SK-N-SH (cell line): Measurements from ENCODE around the gene DENND6B. TPM values are rescaled to one million over a fixed set of nuclear protein-coding genes. Genes with fewer than 3 reads are reported as not detected.

Experiments
- CTCF ChIA-PET: fragments of 300-600, 350-600 bp; formaldehyde crosslinking; extraction: SDS; loops from one replicate; lab custom pipeline; 2021; lab: Yijun Ruan, JAX
- POLR2A ChIA-PET: fragments of 350-600 bp; sonication (Branson Sonifier 250); formaldehyde crosslinking; extraction: SDS; loops from one replicate; lab custom pipeline; 2020; ENCODE audit warnings: antibody characterized with exemption, inconsistent platforms; lab: Yijun Ruan, JAX
- DNase-seq: peaks from one replicate; pipeline ENCODE4 v3.0.0; 2012
- H2AFZ ChIP-seq: fragments of 200-600 bp; sonication (generic); 2 replicates; pipeline ENCODE4 v1.8.1; 2016; ENCODE audit warnings: antibody characterized with exemption, mild to moderate bottlenecking, low read depth
- H3F3A ChIP-seq: fragments of 200-600 bp; sonication (generic); replicated peaks from 2 replicates; pipeline ENCODE3; 2016; ENCODE audit warnings: antibody characterized with exemption, mild to moderate bottlenecking; ENCODE audit not compliant: insufficient read depth
- H3K27ac ChIP-seq, 2 experiments: fragments of 200-500 bp in 1 of 2; fragments of 200-600 bp in 1 of 2; sonication (Bioruptor generic) in 1 of 2; sonication (generic), shearing (Covaris generic) in 1 of 2; 2 replicates each; pipeline versions ENCODE4 v1.5.1 to v1.6.1; 2014 to 2016; ENCODE audit warnings: low read depth in 2 of 2, inconsistent platforms in 1 of 2, low read length in 1 of 2, mild to moderate bottlenecking in 1 of 2, mixed read lengths in 1 of 2
- H3K27me3 ChIP-seq: fragments of 200-600 bp; sonication (generic), shearing (Covaris generic); 2 replicates; pipeline ENCODE4 v1.6.1; 2016; ENCODE audit warnings: mixed run types; ENCODE audit not compliant: insufficient read depth
- H3K36me3 ChIP-seq, 2 experiments: fragments of 200-500 bp in 1 of 2; fragments of 200-600 bp in 1 of 2; sonication (Bioruptor generic) in 1 of 2; sonication (generic) in 1 of 2; replicated peaks in 1 of 2; 2 replicates each; pipeline versions ENCODE3 to v1.5.1; 2014 to 2016; ENCODE audit warnings: low read length in 1 of 2, mild to moderate bottlenecking in 1 of 2; ENCODE audit not compliant: insufficient read depth in 2 of 2, control insufficient read depth in 1 of 2
- H3K4me1 ChIP-seq, 2 experiments: fragments of 200-500 bp in 1 of 2; fragments of 200-600 bp in 1 of 2; sonication (Bioruptor generic) in 1 of 2; sonication (generic), shearing (Covaris generic) in 1 of 2; 2 replicates each; pipeline versions ENCODE4 v1.5.1 to v1.6.1; 2014 to 2016; ENCODE audit warnings: low read depth in 1 of 2, low read length in 1 of 2, mixed run types in 1 of 2; ENCODE audit not compliant: insufficient read depth in 2 of 2, control insufficient read depth in 1 of 2
- H3K4me2 ChIP-seq: fragments of 200-600 bp; sonication (generic), shearing (Covaris generic); 2 replicates; pipeline ENCODE4 v1.6.1; 2017; ENCODE audit warnings: mixed run types
- H3K4me3 ChIP-seq, 2 experiments: fragments of 200-500 bp in 1 of 2; fragments of 200-600 bp in 1 of 2; sonication (Bioruptor generic) in 1 of 2; sonication (generic), shearing (Covaris generic) in 1 of 2; 2 replicates each; pipeline versions ENCODE4 v1.5.1 to v1.8.1; 2014 to 2016; ENCODE audit warnings: low read depth in 2 of 2, inconsistent platforms in 1 of 2, low read length in 1 of 2, mild to moderate bottlenecking in 1 of 2, mixed read lengths in 1 of 2, moderate library complexity in 1 of 2
- H3K79me2 ChIP-seq: fragments of 200-600 bp; sonication (generic); 2 replicates; pipeline ENCODE4 v1.8.1; 2017; ENCODE audit warnings: mild to moderate bottlenecking; ENCODE audit not compliant: insufficient read depth
- H3K9ac ChIP-seq: fragments of 200-600 bp; sonication (generic); 2 replicates; pipeline ENCODE4 v1.6.1; 2017; ENCODE audit warnings: mixed run types
- H3K9me2 ChIP-seq: fragments of 200-600 bp; sonication (generic); 2 replicates; pipeline ENCODE4 v1.6.1; 2017; ENCODE audit warnings: mixed run types
- H3K9me3 ChIP-seq: fragments of 200-600 bp; sonication (generic); 2 replicates; pipeline ENCODE4 v1.6.1; 2017; ENCODE audit warnings: mixed run types, mild to moderate bottlenecking, moderate library complexity
- H4K20me1 ChIP-seq: fragments of 200-600 bp; sonication (generic); 2 replicates; pipeline ENCODE4 v1.6.1; 2017; ENCODE audit warnings: mild to moderate bottlenecking, mixed run types; ENCODE audit not compliant: insufficient read depth
- CHD2 ChIP-seq: fragments of 150-350 bp; IDR thresholded peaks from 2 replicates; pipeline ENCODE4 v1.6.1; 2018; ENCODE audit warnings: low read length; ENCODE audit not compliant: partially characterized antibody
- ELF1 ChIP-seq: IDR thresholded peaks from 2 replicates; pipeline ENCODE4 v1.4.0; 2012
- EZH2phosphoT487 ChIP-seq: fragments of 200-600 bp; sonication (generic); IDR thresholded peaks from 2 replicates; pipeline ENCODE4 v1.6.1; 2017; ENCODE audit warnings: low read depth, mixed run types, mild to moderate bottlenecking, antibody characterized with exemption, moderate library complexity, borderline replicate concordance
- FOSL2 ChIP-seq: IDR thresholded peaks from 2 replicates; pipeline ENCODE4 v1.4.0; 2012; ENCODE audit warnings: low read depth, mild to moderate bottlenecking, moderate library complexity, borderline replicate concordance
- FOXJ3 ChIP-seq: sonication (generic); formaldehyde crosslinking; IDR thresholded peaks from 2 replicates; pipeline ENCODE4 v1.5.1; 2020; ENCODE audit warnings: mild to moderate bottlenecking, missing genetic modification reagents
- GABPA ChIP-seq: IDR thresholded peaks from 2 replicates; pipeline ENCODE4 v1.4.0; 2012; ENCODE audit warnings: low read depth, mild to moderate bottlenecking
- JUND ChIP-seq: IDR thresholded peaks from 2 replicates; pipeline ENCODE4 v1.4.0; 2012
- NRF1 ChIP-seq: IDR thresholded peaks from 2 replicates; pipeline ENCODE4 v1.6.1; 2012; ENCODE audit warnings: low read depth, mild to moderate bottlenecking, low read length
- RAD21 ChIP-seq: IDR thresholded peaks from 2 replicates; pipeline ENCODE4 v1.6.1; 2012; ENCODE audit warnings: mild to moderate bottlenecking, low read length
- RCOR1 ChIP-seq: fragments of 150-350 bp; IDR thresholded peaks from 2 replicates; pipeline ENCODE4 v1.6.1; 2017; ENCODE audit warnings: antibody characterized with exemption, low read length
- REST ChIP-seq: IDR thresholded peaks from 2 replicates; pipeline ENCODE4 v1.6.1; 2012; ENCODE audit warnings: mild to moderate bottlenecking, low read depth, low read length, moderate library complexity
- TEAD4 ChIP-seq: IDR thresholded peaks from 2 replicates; pipeline ENCODE4 v1.4.0; 2012; ENCODE audit warnings: mild to moderate bottlenecking, borderline replicate concordance; ENCODE audit not compliant: insufficient read depth
- USF2 ChIP-seq: fragments of 150-350 bp; IDR thresholded peaks from 2 replicates; pipeline ENCODE4 v1.6.1; 2017; ENCODE audit warnings: antibody characterized with exemption, low read length, low read depth, borderline replicate concordance
- WGBS: methylation state at CpG from one replicate; pipeline ENCODE4 v1.1.6; 2017; ENCODE audit warnings: low lambda C conversion rate; 5-methylcytosine and 5-hydroxymethylcytosine counted together
- polyA plus RNA-seq, 3 experiments: library from polyadenylated mRNA; depleted of rRNA; stranded (reverse); fragments of >200 nt; gene quantifications; 2 replicates each; pipeline ENCODE4 v1.2.3, GENCODE V29; 2012

The DENND6B gene
- polyA plus RNA-seq, 1 of the 3 experiments (the other 2 are of a cell fraction), result 5.6 TPM

GRCh38 chr22:50302564-50302963 lies 24.2 kb downstream of the DENND6B start:
- H3F3A ChIP-seq, result peaks cover 14% of the 10 kb centered on the region
- ChIA-PET POLR2A (interaction anchor here (0.9 kb wide), 1 partner anchor 223 kb away, joined by 4 read pairs; the partner anchor contains the start of gene SCO2), CTCF (interaction anchor here (0.6 to 4.1 kb wide), 14 partner anchors 9 to 261 kb away, joined by 3 to 28 read pairs (median 6); partner anchors contain the start of genes DENND6B, HDAC10 and SCO2)
- 79% methylated on average over 5 of the region's 5 CpGs for WGBS
- H2AFZ ChIP-seq, result no peak overlapping the region
- H3K27ac ChIP-seq, result peak overlapping the region; percentile 48 to 95; a peak in 3 of 4 replicates
- peaks cover 63% of the 10 kb centered on the region for H4K20me1 ChIP-seq
- H3K4me3 ChIP-seq, result no peak overlapping the region
- H3K4me2 ChIP-seq, result peak overlapping the region; percentile 100
- no peaks in the 10 kb centered on the region for H3K27me3 ChIP-seq
- no peaks in the 10 kb centered on the region for H3K9me3 ChIP-seq
- no peaks in the 10 kb centered on the region for H3K9me2 ChIP-seq
- peak overlapping the region; percentile 43 for H3K9ac ChIP-seq
- peaks cover 3 to 11% of the 10 kb centered on the region in 2 experiments for H3K36me3 ChIP-seq
- TF ChIP-seq ELF1 (no peak), TEAD4 (no peak), NRF1 (no peak), EZH2phosphoT487 (no peak), USF2 (no peak), GABPA (no peak), FOSL2 (no peak), FOXJ3 (CRISPR knock-in tag) (no peak), RCOR1 (no peak)
- peaks cover 41 to 56% of the 10 kb centered on the region in 2 experiments; a peak in 3 of 4 replicates for H3K4me1 ChIP-seq
- H3K79me2 ChIP-seq, result peaks cover 92% of the 10 kb centered on the region
- DNase-seq, result peak; percentile 67

- peak overlapping the region; percentile 100; the same call in 1 of the 2 replicates for H3K4me2 ChIP-seq
These were observed 24.7 kb downstream of the DENND6B start for GRCh38 chr22:50302041-50302541.

More at GRCh38 chr22:50302041-50302541, 24.7 kb downstream of the DENND6B start:
- Histone ChIP-seq H2AFZ (no peak overlapping the region), H3K9me2 (no peaks in the 10 kb centered on the region), H3F3A (peaks cover 14% of the 10 kb centered on the region), H3K9ac (peak overlapping the region; percentile 43), H4K20me1 (peaks cover 67% of the 10 kb centered on the region), H3K36me3 (peaks cover 3 to 11% of the 10 kb centered on the region in 2 experiments), H3K4me1 (peaks cover 41 to 56% of the 10 kb centered on the region in 2 experiments; a peak in 3 of 4 replicates), H3K4me3 (no peak overlapping the region; a peak in 2 of 4 replicates), H3K27me3 (no peaks in the 10 kb centered on the region), H3K79me2 (peaks cover 97% of the 10 kb centered on the region), H3K9me3 (no peaks in the 10 kb centered on the region), H3K27ac (peak overlapping the region; percentile 48 to 95)
- no peak for TF ChIP-seq NRF1
- no peak for TF ChIP-seq FOXJ3 (CRISPR knock-in tag)
- TF ChIP-seq JUND, result no peak
- TF ChIP-seq RCOR1, result no peak
- no peak for TF ChIP-seq CHD2
- TF ChIP-seq ELF1, result no peak
- no peak for TF ChIP-seq RAD21
- no peak for TF ChIP-seq REST
- TF ChIP-seq EZH2phosphoT487, result no peak
- 53% methylated on average over 8 of the region's 9 CpGs for WGBS
- no peak for DNase-seq
- ChIA-PET CTCF (interaction anchor here (0.6 to 4.1 kb wide), 14 partner anchors 9 to 224 kb away, joined by 3 to 28 read pairs (median 6); partner anchors contain the start of genes DENND6B, HDAC10 and SCO2), POLR2A (interaction anchor here (0.9 to 1.2 kb wide), 3 partner anchors 19 to 223 kb away, joined by 3 to 4 read pairs (median 3); partner anchors contain the start of gene SCO2)
